ENCODE measurements around the gene ZMIZ1.

Gene ZMIZ1

GRCh38 chr10:79206300-79207095 lies 137.7 kb downstream of the ZMIZ1 start:
- no peak overlapping the region for H3K4me3 ChIP-seq (ENCODE audit: low read length)
- no peak for DNase-seq (ENCODE audit: low read depth, low spot score)

- DNase-seq (ENCODE audit: low read depth, low spot score) = no peak
- no peak overlapping the region for H3K4me3 ChIP-seq (ENCODE audit: low read length)
These were observed 138.3 kb downstream of the ZMIZ1 start for GRCh38 chr10:79207096-79207357.

- no peak for DNase-seq (ENCODE audit: low read depth, low spot score)
- no peak overlapping the region for H3K4me3 ChIP-seq (ENCODE audit: low read length)
These were observed 139.0 kb downstream of the ZMIZ1 start for GRCh38 chr10:79207726-79208125.

DNA sequence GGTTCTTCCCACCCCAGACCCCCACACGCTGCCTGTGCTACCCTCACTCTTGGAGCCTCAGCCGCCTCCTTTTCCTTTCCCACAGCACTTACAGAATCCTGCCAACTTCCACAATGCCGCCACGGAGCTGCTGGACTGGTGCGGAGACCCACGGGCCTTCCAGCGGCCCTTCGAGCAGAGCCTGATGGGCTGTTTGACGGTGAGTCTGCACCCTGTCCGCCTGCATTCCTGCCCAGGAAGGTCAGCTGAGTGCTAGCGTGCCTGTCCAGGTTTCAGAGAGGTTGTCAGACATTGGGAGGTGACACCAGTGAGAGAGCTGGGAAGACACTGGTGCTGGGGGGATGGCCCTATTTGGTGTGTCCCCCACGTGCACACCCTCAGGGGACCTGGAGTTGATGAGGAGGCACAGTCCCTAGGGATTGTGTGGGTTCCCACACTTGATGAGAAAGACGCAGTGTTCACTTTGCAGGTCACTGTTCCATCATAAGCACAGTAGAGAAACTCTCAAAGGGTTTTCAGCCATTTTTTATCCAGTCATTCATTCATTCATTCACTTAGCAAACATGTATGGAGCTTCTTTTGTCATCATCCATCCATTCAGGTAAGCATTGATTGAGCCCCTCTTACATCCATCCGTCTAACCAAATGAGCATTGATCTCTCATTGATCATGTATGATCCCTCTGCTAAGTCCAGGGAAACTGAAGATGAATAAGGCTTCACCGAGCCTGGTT lies 139.7 kb downstream of the ZMIZ1 start:
- no peak for DNase-seq (ENCODE audit: low read depth, low spot score)

GRCh38 chr10:79209340-79209739 lies 140.6 kb downstream of the ZMIZ1 start:
- no peak for DNase-seq (ENCODE audit: low read depth, low spot score)
- H3K4me3 ChIP-seq (ENCODE audit: low read length) = no peak overlapping the region

More for the DNA sequence above, 139.7 kb downstream of the ZMIZ1 start:
- H3K4me3 ChIP-seq (ENCODE audit: low read length) = no peak overlapping the region

GRCh38 chr10:79209831-79210230 lies 141.1 kb downstream of the ZMIZ1 start:
- H3K4me3 ChIP-seq (ENCODE audit: low read length) = no peak overlapping the region
- no peak for DNase-seq (ENCODE audit: low read depth, low spot score)

GRCh38 chr10:79210672-79211071 lies 141.9 kb downstream of the ZMIZ1 start:
- DNase-seq (ENCODE audit: low read depth, low spot score) = no peak
- no peak overlapping the region for H3K4me3 ChIP-seq (ENCODE audit: low read length)

- DNase-seq (ENCODE audit: low read depth, low spot score) = no peak
- H3K4me3 ChIP-seq (ENCODE audit: low read length) = no peak overlapping the region
These were observed 142.8 kb downstream of the ZMIZ1 start for GRCh38 chr10:79211616-79212015.

DNA sequence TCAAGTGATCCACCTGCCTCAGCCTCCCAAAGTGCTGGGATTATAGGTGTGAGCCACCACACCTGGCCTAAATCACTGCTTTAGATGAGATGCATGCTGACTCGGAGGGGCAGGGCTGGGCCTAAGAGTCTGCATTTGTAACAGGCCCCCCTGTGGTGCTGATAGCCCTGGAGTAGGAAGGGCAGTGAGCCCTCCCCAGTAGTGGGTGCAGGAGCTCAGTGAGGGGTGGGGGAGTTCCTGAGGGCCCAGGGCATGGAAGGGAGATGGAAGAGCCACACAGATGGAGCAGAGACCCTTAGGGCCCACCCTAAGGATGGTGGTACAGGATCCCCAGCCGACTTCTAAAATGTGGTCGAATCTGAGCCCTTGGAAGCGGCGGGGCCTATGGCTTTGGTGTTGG lies 146.8 kb downstream of the ZMIZ1 start:
- DNase-seq (ENCODE audit: low read depth, low spot score) = no peak
- no peak overlapping the region for H3K4me3 ChIP-seq (ENCODE audit: low read length)

GRCh38 chr10:79219322-79219957 lies 150.7 kb downstream of the ZMIZ1 start:
- no peak for DNase-seq (ENCODE audit: low read depth, low spot score)
- no peak overlapping the region for H3K4me3 ChIP-seq (ENCODE audit: low read length)

GRCh38 chr10:79220307-79220706 lies 151.5 kb downstream of the ZMIZ1 start:
- no peak overlapping the region for H3K4me3 ChIP-seq (ENCODE audit: low read length)
- no peak for DNase-seq (ENCODE audit: low read depth, low spot score)

DNA sequence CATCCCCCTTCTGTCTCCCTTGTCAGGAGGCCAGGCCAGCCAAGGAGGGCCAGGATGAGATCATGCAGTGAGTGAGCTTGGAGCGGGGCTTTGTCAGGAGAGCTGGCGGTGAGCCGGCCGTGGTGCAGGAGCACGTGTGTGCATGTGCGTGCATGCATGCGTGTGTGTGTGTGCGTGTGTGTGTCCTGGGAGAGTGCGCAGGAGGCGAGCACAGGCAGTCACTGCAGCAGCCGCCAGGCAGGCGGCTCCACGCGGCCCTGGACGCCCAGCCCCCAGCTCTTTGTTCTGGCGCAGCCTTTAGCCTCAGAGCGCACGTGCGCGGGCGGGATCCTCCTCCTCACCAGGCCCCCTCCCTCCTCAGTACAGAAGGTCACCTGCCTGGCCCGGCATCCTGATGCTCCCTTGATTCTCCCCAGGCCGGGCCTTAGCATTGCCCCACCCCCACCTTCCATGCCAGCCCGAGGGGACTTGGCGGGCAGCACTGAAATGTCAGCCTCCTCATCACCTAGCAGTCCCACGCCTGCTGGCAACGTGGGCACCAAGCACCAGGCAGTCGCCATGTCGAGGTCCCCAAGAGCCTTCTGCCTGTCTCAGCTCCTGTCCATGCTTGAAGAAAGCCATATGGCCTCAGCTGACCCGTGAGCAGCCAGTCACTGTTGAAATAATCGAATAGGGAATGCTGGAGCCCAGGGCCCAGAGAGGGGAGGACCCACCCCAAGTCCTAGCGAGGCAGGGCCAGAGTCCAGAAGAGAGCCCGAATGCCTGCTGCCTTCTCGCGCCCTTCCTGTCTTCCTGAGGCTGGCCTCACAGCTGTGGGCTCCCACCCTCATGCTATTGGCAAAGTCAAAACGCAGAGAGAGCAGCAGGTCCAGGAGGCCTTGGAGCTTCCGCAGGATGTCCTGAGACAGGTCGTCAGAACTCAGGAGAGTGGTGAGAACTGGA lies 152.6 kb downstream of the ZMIZ1 start:
- H3K4me3 ChIP-seq (ENCODE audit: low read length) = no peak overlapping the region
- no peak for DNase-seq (ENCODE audit: low read depth, low spot score)

GRCh38 chr10:79222186-79222585 lies 153.4 kb downstream of the ZMIZ1 start:
- no peak for DNase-seq (ENCODE audit: low read depth, low spot score)
- no peak overlapping the region for H3K4me3 ChIP-seq (ENCODE audit: low read length)

DNA sequence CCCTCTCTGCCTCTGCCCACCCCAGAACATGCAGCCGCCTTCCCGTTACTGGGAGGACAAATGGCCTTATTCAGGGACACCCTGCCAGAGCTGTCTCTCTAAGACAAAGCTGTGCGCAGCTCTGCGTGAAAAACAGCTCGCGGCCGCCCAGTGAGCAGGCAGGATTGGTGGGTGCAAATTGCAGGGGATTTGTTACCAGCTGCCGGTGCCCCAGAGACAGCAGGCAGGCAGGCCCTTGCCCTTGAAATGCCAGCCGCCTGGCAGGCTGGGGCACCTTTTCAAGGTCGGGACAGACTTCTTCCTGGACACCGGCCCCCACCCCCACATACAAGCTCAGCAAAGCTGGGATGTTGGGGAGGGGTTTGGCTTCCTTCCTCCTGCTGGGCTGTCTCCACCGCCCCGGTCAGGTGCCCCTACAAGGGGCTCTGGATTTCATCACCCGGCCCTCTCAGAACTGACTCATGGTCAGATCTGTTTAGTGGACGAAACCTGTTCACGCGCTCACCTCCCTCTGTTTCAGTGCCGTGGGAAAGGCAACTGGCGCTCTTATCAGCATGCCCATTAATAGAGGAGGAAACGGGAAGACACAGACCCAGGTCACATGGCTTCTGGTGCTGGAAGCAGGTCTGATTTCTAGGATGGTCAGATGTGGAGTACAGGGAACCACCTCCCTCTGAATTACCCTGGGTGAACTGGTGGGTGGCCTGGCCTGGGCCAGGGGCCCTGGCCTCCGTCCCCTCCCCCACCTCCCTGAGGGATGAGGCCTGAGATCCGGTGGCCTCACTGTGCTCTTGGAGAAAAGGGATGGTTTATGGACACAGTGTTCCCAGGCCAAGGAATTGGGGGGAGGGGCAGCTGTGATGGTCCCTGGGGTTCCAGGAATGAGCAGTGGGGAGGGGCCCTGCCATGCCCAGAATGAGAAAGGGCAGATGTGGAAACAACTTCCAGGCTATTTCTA lies 154.6 kb downstream of the ZMIZ1 start:
- no peak for DNase-seq (ENCODE audit: low read depth, low spot score)
- H3K4me3 ChIP-seq (ENCODE audit: low read length) = no peak overlapping the region

DNA sequence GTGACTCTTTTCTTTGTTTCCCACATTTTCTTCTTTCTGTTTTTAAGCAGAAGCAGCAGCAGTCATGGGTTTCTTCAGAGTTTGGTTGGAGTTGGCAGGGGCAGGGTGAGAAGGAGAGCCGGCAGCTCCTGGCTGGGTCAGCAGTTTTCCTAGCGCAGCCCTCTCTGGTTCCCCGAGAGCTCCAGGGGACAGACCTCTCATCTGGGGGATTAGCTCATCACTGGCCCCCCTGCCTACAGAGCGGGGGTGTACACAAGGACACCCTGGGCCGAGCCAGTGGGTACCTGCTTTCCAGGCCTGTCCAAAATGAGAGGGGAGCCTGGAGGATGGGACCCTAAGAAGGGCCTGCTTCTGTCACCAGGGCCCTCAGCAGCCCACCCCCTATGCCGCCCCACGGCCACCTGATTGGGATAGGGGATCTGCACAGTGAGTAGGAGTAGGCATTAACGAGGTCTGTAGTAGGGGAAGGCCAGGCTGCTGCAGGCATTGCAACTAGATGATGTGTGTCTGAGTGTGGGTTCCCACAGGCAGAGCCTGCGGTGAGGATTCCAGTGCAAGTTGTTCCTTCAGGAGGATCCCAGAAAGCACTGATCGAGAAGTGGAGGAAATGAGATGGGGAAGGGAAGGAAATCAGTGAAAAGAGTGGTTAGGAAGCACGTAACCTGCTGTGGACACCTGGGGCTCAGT lies 155.6 kb downstream of the ZMIZ1 start:
- no peak overlapping the region for H3K4me3 ChIP-seq (ENCODE audit: low read length)
- no peak for DNase-seq (ENCODE audit: low read depth, low spot score)

GRCh38 chr10:79224992-79225391 lies 156.2 kb downstream of the ZMIZ1 start:
- no peak overlapping the region for H3K4me3 ChIP-seq (ENCODE audit: low read length)
- DNase-seq (ENCODE audit: low read depth, low spot score) = no peak

DNA sequence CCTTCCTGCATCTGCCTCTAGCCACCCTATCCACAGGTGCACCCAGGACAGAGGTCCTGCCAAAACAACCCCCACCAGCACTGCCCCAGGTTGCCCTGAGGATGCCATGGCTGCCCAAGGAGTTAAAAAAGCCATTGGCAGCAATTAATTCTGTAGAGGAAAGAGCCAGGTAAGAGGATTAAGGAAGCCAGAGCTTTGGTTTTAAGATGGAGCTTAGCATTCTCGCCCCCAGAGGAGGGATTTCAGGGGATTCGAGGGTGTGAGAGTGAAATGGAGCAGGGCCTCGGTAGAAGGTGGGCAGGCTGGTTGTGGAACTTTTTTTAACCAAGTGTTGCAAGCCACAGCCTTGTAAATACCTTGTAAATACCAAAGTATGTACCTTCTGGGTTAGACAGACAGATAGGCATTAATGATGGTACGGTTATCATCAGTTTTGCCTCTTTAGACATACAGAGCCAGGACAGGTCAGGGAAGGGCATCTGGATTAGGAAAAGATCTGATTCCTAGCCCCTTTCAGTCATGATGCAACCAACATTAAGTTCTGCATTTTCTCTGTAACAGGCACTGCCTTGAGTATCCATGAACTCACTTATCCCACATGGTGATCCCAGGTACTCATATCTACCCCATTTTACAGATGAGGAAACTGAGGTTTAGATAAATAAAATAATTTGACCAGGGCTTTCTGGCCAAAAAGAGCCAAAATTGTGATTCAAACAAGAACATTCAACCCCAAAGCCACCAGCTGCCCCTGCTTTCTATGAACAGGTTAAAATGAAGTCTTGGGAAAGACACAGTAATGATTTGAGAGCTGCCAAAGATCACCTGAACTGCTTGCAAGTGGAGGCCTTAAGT lies 157.9 kb downstream of the ZMIZ1 start:
- no peak overlapping the region for H3K4me3 ChIP-seq (ENCODE audit: low read length)
- DNase-seq (ENCODE audit: low read depth, low spot score) = no peak

Measured in Jurkat, Clone E6-1 (cell line).